Stimulated activated CD4-positive, alpha-beta T cell treated with anti-CD3 and anti-CD28 coated beads, Interleukin-12 subunit alpha, Interleukin-12 subunit beta, amount 100 ng/mL, for 48 hours (primary cell): ENCODE data around the gene SDK1.
"Not testable (repeated sequence)": the region's sequence is repeated elsewhere in the genome, so short reads cannot be mapped to it uniquely, and the experiment has no call there.

ENCODE experiments used
- DNase-seq, 3 donors: peaks; one replicate each; pipeline ENCODE4 v3.0.0-alpha.2; 2020; ENCODE audit warnings: low read depth in 2 of 3, low spot score in 1 of 3

The SDK1 gene

DNA sequence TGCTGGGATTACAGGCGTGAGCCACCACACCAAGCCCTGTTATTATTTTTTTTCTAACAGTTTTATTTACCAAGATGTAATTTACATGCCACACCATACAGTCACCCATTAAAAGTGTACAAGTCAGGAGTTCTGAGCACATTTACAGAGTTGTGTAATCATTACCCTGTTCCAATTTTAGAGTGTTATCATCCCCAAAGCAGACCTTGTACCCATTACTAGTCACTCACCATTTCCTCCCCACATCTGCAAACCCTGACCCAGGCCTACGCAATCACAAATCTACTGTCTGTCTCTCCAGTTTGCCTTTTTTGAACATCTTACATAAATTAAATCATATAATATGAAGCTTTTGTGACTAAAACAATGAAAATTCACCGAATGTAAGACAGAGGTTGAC lies 978.2 kb downstream of the SDK1 start:
- DNase-seq: no peak

DNA sequence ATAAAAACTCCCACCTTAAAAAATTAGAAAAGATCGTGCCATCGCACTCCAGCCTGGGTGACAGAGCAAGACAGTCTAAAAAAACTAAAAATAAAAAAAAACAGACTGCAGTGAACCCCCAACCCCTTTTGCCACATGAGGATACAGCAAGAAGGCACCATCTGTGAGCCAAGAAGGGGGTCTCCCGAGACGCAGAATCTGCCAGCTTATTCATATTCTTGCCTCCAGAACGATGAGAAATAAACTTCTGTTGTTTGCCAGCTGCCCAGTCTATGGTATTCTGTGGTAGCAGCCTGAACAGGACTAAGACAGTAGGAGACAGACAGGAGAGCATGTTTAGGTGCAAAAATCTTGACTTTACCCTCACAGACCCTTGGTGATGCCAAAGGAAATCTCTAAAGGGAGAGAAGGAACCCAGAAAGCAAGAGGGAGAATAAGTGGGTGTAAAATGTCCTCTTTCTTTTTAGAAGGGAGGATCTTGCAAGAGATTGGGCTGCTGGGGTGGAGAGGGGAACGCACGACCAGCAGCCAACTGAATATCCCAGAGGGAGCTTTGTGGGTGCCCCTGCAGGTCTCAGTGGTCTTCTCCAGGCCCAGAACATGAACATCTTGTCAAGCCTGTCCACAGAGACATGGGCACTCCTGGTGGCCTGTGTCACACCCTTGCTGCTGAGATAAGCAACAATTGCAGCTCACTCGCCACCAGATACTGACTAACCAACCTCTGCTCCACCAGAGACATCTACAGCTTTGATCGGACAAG lies 980.4 kb downstream of the SDK1 start:
- no peak for DNase-seq

DNA sequence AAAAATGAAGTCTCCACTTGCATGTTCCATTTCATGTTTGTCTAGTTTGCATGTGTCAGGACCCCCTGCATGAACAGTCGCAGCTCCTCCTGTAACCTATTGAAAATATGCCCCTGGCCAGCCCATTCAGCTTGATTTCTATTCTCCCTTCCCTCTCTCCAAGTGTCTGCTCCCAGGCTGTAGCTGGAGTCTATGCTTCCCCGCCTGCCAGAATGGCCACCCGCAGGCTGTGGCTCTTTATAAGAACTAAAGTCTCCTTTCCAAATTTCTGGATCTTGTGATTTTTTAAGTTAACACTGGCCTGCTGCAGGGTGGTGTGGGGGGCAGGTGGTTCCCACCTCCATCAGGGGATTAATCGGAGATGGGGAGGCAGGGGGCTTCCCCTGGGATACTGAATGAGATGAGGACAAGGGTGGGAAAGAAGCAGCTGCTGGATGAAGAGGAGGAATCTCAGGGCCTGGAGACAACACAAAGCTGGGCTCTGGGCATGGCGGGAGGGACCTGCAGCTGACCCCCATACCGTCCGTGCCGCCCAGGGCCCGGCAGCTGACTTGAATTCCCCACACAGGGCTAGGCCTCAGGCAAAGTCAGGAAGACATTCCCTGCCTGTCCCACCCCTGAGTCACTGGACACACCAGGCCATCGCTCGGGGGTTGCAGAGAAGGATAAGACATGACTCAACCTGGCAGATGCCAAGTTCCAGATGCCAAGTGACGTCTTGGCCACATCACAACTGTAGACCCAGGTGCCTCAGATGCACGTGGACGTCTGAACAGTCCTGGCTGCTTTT lies 981.6 kb downstream of the SDK1 start:
- no peak for DNase-seq

DNA sequence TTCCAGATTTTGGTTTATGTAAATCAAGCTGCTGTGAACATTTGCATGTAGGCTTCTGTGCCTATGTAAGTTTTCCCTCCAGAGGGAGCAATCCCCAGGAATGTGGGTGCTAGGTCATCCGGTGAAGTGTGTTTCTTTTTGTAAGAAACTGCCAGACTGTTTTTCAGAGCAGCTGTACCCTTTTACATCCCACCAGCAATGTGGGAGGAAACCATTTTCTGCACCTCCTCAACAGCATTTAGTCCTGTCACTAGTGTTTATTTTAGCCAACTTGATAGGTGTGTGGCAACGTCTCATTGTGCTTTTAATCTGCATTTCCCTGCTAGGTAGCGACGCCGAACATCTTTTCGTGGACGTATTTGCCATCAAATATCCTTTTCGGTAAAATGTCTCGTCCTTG lies 985.3 kb downstream of the SDK1 start:
- no peak for DNase-seq

DNA sequence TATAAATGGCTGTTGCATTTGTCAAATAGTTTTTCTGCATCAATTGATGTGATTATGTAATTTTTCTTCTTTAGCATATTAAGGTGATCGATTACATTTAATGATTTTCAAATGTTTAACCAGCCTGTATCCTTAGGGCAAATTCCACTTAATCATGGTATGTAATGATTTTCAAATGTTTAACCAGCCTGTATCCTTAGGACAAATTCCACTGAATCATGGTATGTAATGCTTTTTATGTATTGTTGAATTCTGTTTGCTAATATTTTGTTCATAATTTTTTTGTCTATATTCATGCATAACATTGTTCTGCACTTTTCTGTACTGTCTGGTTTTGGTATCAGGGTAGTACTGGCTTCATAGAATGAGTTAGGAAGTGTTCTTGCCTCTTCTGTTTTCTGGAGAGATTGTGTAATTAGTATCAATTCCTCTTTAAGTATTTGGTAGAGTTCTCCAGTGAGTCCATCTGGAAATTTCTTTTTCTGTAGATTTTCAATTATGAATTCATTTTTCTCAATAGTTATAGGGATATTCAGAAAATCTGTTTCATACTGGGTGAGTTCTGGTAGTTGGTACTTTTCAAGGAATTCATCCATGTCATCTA lies 987.8 kb downstream of the SDK1 start:
- DNase-seq: no peak

DNA sequence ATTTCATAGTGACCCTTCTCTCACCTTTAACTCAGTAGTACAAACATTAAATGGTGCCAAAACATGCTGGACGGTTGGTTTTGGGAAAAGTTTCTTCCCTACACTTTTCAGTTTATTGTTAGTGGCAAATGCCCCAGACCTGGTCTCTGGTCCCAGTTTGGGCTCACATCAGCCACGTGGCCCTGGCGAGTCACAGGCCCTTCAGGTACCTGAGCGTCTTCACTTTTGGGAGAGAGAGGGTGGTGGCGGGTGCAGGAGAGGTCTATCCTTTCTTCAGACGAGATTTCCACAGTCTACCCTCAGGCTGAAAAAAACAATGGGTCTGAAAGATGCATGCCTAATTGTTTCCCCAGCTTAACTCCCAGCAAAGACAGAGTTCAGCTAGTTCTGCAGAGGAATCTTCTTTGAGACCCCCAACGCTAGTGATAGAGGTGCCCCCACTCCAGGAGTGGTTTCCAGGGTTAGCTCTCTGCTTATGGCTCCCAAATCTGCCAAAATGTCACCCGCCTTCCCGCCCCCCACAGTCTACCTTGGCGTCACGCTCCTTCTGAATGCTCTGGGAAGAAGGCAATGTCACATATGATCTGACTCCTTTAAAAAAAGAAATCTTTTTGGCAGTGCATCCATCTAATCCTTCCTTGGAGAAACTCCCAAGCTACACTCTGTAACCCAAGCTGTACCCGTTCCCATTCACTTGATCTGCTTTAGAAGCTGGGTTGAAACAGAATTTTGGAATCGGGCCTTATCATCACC lies 996.3 kb downstream of the SDK1 start:
- no peak for DNase-seq

DNA sequence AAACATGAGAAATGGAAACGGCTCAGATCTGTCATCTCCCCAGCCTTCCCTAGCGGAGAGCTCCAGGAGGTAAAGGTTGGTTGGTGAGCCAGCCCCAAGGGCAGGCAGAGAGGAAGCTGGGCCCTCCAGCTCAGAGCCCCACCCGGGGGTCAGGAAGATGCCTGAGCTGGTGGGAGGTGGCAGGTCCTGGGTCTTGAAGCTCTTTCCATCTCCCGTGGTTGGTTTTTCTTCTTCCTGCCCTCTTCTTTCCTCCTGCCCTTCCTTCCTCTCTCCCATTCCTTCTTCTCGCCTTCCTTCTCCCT lies 996.8 kb downstream of the SDK1 start:
- no peak for DNase-seq

DNA sequence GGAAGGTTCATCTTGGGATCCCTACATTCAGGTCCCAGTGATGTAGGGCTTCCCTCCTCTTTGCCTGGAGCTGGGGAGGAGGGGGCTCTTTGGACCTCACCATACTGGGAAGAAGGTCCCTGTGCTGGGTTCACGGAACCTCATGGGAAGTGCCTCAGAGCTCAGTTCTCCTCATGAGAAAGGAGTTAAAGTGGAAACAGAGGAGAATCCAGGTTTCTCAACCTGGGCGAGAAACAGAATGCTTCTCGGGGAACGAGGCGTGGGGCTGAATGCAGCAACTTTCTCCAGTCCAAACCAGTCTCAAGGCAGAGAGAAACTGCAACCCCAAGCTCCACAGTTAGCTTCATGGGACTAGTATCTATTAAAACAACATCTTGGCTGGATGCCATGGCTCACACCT lies 998.4 kb downstream of the SDK1 start:
- DNase-seq: no peak

DNA sequence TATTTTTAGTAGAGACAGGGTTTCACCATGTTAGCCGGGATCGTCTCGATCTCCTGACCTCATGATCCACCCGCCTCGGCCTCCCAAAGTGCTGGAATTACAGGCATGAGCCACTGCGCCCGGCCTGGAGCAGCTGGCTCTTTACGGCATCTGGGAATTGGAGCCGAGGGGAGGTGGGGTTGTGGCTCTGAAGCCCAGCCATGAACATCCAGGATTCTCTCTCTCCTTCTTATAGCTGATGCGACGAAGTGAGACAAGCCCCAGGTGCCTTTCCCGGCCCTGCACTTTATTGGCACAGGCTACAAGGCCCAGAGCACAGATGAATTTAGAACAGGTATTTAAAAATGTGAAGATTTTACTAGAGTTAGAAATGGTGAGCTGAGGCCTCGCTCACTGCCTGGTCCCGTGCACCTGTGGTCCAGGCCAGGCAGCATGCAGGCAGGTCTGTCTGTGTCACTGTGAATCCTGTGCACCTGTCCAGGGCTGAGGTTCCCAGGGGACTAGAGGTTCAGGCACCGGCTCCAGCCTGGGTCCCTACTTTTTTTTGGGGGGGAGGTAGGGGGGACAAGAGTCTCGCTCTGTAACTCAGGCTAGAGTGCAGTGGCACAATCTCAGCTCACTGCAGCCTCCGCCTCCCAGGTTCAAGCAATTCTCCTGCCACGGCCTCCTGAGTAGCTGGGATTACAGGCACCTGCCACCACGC lies 1001.3 kb downstream of the SDK1 start:
- DNase-seq: no peak

DNA sequence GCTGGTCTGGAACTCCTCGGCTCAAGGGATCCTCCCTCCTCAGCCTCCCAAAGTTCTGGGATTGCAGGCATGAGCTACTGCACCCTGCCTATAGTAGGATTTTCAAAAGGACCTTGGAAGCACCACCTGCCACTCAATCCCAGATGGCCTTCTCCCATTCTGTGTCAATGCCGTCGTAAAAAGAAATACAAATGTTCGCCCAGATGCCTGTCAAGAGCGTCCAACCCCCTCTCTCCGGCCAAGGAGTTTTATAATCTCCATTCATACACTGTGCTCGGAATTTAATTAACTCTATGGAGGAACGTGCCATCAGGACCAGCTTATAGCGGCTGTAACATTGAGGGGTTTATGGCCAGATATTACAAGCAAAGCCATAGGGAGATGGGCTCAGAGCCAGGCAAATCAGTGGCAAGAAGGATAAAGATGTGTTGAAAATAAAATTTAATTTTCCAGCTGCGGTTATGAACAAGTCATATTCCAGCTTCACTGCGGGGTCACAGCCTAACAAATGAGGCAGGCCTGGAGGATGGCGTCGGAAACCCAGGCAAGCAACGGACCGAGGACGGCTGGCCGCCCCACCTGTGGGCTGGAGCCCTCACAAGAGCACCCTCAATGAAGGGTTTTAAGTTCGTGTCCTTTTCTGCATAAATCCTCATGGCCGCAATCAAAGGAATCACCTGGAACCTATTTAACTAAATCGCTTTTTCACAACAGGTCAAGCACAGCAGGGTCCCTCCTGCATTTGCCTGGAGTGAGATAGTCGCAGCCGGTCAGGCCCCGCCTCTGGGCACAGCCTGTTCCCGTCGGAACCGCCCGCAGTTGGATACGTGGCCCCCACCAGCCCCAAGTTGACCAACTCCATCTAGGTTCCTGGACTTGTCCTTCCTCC lies 1006.5 kb downstream of the SDK1 start:
- DNase-seq: no peak

DNA sequence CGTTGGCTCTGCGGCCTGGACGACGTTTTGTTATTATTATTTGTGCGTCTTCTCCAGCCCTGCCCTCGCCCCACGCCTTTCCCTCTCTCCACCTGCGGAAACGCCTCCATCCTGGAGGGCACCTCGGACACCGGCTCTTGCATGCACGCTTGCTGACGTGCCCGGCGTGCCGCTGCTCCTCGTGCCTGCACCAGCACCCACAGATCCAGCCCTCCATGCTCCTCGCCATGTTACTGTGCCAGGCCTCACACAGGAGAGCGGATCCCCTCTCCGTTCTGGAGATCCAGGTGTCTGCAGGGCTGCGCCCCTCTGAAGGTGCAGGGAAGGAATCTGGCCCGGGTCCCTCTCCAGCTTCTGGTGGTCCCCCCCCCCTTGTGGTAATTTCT lies 1007.1 kb downstream of the SDK1 start:
- DNase-seq: no peak

DNA sequence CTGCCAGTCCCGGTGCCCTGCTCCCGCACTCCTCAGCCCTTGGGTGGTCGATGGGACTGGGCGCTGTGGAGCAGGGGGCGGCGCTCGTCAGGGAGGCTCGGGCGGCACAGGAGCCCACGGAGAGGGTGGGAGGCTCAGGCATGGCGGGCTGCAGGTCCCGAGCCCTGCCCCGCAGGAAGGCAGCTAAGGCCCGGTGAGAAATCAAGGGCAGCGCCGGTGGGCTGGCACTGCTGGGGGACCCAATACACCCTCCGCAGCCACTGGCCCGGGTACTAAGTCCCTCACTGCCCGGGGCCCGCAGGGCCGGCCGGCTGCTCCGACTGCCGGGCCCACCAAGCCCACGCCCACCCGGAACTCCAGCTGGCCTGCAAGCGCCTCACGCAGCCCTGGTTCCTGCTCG lies 1012.9 kb downstream of the SDK1 start:
- not testable (repeated sequence) for DNase-seq

DNA sequence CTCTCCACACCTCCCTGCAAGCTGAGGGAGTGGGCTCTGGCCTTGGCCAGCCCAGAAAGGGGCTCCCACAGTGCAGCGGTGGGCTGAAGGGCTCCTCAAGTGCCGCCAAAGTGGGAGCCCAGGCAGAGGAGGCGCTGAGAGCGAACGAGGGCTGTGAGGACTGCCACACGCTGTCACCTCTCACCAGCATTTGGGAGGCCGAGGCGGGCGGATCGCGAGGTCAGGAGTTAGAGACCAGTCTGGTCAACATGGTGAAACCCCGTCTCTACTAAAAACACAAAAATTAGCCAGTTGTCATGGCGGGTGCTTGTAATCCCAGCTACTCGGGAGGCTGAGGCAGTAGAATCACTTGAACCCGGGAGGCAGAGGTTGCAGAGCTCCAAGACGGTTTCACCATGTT lies 1013.3 kb downstream of the SDK1 start:
- DNase-seq: not testable (repeated sequence)
